ENCODE results near the gene RBM10. TPM values are rescaled to one million over a fixed set of nuclear protein-coding genes. Genes with fewer than 3 reads are reported as not detected.

The RBM10 gene
- polyA plus RNA-seq, 1 experiment, result 30.9 TPM

DNA sequence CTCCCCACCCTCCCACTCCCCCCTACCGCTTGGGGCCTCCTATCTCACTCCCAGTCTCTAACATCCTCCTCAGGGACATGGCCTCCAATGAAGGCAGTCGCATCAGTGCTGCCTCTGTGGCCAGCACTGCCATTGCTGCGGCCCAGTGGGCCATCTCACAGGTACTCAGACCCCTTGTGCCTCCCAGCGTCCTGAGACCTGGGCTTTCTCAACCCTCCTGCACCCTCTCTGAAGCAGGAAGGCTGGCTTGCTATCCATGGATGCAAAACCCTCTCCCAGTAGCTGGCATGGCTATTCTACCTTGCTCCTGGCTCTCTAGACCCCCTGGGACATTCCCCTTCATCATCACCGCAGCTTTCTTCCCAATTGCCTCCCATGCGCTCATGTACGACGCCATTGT, 35.3 kb downstream of the RBM10 start:
- ChIA-PET CTCF (no interaction called here), POLR2A (no interaction called here)
- H3K27me3 ChIP-seq (ENCODE audit: control insufficient read depth, insufficient read depth, low read length), result no peaks in the 10 kb centered on the region
- H3K36me3 ChIP-seq (ENCODE audit: control insufficient read depth, insufficient read depth, low read length), result peaks cover 18% of the 10 kb centered on the region
- no peak overlapping the region for H3K4me3 ChIP-seq (ENCODE audit: low read depth, low read length)
- TF ChIP-seq, protein P1, sequence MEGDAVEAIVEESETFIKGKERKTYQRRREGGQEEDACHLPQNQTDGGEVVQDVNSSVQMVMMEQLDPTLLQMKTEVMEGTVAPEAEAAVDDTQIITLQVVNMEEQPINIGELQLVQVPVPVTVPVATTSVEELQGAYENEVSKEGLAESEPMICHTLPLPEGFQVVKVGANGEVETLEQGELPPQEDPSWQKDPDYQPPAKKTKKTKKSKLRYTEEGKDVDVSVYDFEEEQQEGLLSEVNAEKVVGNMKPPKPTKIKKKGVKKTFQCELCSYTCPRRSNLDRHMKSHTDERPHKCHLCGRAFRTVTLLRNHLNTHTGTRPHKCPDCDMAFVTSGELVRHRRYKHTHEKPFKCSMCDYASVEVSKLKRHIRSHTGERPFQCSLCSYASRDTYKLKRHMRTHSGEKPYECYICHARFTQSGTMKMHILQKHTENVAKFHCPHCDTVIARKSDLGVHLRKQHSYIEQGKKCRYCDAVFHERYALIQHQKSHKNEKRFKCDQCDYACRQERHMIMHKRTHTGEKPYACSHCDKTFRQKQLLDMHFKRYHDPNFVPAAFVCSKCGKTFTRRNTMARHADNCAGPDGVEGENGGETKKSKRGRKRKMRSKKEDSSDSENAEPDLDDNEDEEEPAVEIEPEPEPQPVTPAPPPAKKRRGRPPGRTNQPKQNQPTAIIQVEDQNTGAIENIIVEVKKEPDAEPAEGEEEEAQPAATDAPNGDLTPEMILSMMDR (IDR thresholded peaks at IDR 0.05; ENCODE audit: insufficient read depth, low read depth, low read length), result no peak
- DNase-seq (ENCODE audit: low read depth), result no peak

DNA sequence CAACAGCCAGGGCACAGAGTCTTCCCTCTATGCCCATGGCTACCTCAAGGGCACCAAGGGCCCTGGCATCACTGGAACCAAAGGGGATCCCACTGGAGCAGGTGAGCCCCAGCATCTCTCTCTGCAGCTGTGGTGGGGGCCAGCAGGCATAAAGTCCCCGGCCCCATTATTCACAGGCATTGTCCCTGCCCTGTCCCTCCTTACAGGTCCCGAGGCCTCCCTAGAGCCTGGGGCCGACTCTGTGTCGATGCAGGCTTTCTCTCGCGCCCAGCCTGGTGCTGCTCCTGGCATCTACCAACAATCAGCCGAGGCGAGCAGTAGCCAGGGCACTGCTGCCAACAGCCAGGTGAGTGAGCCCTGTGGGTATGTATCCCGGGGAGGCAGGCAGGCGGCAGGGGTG, 36.3 kb downstream of the RBM10 start:
- ChIA-PET POLR2A (no interaction called here), CTCF (no interaction called here)
- Histone ChIP-seq H3K36me3 (ENCODE audit: control insufficient read depth, insufficient read depth, low read length) (peaks cover 15% of the 10 kb centered on the region), H3K27me3 (ENCODE audit: control insufficient read depth, insufficient read depth, low read length) (no peaks in the 10 kb centered on the region), H3K4me3 (ENCODE audit: low read depth, low read length) (no peak overlapping the region)
- DNase-seq (ENCODE audit: low read depth), result no peak
- TF ChIP-seq, protein P1 (IDR thresholded peaks at IDR 0.05; ENCODE audit: insufficient read depth, low read depth, low read length), result no peak

DNA sequence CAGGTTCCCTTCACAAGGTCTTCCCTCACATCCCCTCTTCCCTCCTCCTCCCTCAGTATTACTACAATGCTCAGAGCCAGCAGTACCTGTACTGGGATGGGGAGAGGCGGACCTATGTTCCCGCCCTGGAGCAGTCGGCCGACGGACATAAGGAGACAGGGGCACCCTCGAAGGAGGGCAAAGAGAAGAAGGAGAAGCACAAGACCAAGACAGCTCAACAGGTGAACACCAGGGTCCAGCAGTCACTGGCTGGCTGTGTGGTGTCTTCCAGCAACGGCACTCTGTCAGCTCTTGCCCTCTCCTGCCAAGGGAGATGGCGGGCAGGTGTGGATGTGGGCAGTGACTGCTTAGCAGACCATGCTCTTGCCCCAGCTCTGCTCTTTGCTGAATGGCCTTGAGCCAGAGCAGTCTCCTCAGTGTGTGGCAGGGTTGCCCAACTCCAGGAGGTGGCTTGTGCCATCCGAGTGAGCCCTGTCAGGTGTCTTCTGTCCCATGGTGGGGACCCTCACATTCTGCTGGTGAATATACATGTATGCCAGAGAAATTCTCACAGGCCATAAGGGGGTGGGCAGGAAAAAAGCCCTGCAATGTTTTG, 37.2 kb downstream of the RBM10 start:
- TF ChIP-seq, protein P1 (IDR thresholded peaks at IDR 0.05; ENCODE audit: insufficient read depth, low read depth, low read length), result no peak
- POLR2A ChIA-PET, result no interaction called here
- CTCF ChIA-PET, result no interaction called here
- Histone ChIP-seq H3K36me3 (ENCODE audit: control insufficient read depth, insufficient read depth, low read length) (peaks cover 13% of the 10 kb centered on the region), H3K27me3 (ENCODE audit: control insufficient read depth, insufficient read depth, low read length) (no peaks in the 10 kb centered on the region), H3K4me3 (ENCODE audit: low read depth, low read length) (no peak overlapping the region)
- no peak for DNase-seq (ENCODE audit: low read depth)

DNA sequence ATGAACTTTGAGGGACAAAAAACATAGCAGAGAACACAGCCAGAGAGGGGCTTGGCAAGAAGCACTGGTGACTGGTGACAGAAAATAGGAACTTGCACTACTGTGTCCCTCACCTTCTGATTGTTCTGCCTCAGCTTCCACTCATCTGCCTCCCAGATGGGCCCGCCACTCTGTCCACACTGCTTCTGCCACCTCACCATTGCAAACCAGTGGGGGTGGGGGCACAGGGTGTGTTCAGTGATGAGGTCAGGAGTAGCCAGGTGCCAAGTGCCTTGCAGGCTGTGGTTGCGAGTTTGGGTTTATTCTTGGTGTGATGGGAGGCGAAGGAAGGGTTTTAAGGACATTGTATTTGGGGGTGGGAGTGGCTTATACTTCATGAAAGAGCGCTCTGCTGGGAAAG, 39.5 kb downstream of the RBM10 start:
- ChIA-PET CTCF (no interaction called here), POLR2A (no interaction called here)
- no peak overlapping the region for H3K4me3 ChIP-seq (ENCODE audit: low read depth, low read length)
- TF ChIP-seq, protein P1 (IDR thresholded peaks at IDR 0.05; ENCODE audit: insufficient read depth, low read depth, low read length), result no peak
- no peaks in the 10 kb centered on the region for H3K27me3 ChIP-seq (ENCODE audit: control insufficient read depth, insufficient read depth, low read length)
- no peak for DNase-seq (ENCODE audit: low read depth)
- H3K36me3 ChIP-seq (ENCODE audit: control insufficient read depth, insufficient read depth, low read length), result peaks cover 11% of the 10 kb centered on the region

DNA sequence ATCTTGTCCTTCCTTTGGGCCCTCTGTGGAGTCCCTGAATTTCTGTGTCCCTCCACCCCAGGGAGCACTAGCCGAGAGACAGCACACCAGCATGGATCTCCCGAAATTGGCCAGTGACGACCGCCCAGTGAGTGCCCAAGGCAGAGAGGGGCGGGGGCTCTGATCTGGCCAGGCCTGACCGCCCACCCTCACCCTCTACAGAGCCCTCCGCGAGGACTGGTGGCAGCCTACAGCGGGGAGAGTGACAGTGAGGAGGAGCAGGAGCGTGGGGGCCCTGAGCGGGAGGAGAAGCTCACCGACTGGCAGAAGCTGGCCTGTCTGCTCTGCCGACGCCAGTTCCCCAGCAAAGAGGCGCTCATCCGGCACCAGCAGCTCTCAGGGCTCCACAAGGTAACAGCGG, 40.2 kb downstream of the RBM10 start:
- DNase-seq (ENCODE audit: low read depth), result no peak
- POLR2A ChIA-PET, result no interaction called here

More for the DNA sequence above, 40.2 kb downstream of the RBM10 start:
- Histone ChIP-seq H3K27me3 (ENCODE audit: control insufficient read depth, insufficient read depth, low read length) (no peaks in the 10 kb centered on the region), H3K36me3 (ENCODE audit: control insufficient read depth, insufficient read depth, low read length) (peaks cover 11% of the 10 kb centered on the region), H3K4me3 (ENCODE audit: low read depth, low read length) (no peak overlapping the region)
- CTCF ChIA-PET, result interaction anchor here (1.6 kb wide), 1 partner anchor 200 kb away, joined by 3 read pairs; no protein-coding TSS in a partner anchor
- TF ChIP-seq, protein P1 (IDR thresholded peaks at IDR 0.05; ENCODE audit: insufficient read depth, low read depth, low read length), result no peak

Measured in BJ (cell line).